CD4-positive, alpha-beta T cell (primary cell): Measurements from ENCODE around the gene DBNDD1. TPM values are rescaled to one million over a fixed set of nuclear protein-coding genes. Genes with fewer than 3 reads are reported as not detected.

ENCODE experiments used
- ATAC-seq: fragments of 200-7000 bp; cut with Tn5 transposase; one replicate; pipeline ENCODE4 v1.10.0; 2022; ENCODE audit warnings: mild to moderate bottlenecking; ENCODE audit not compliant: poor library complexity
- CTCF ChIA-PET: fragments of 350-600 bp; sonication (Branson Sonifier 250); formaldehyde crosslinking; loops from one replicate; lab custom pipeline; 2021; ENCODE audit warnings: antibody characterized with exemption, inconsistent platforms; lab: Charles Lee
- POLR2A ChIA-PET: fragments of 350-600 bp; sonication (Branson Sonifier 250); formaldehyde crosslinking; loops from one replicate; lab custom pipeline; 2021; ENCODE audit warnings: antibody characterized with exemption, inconsistent platforms; lab: Charles Lee
- DNase-seq, 14 experiments: peaks; one replicate each; pipeline ENCODE4 v3.0.0-alpha.2; 2013 to 2020; ENCODE audit warnings: mixed read lengths in 2 of 14
- H3K27ac ChIP-seq, 2 donors: one replicate each; pipeline versions ENCODE4 v1.5.1 to v1.7.0; 2013; ENCODE audit warnings: low read length in 2 of 2, low read depth in 1 of 2, mild to moderate bottlenecking in 1 of 2
- H3K27me3 ChIP-seq, 2 experiments: 1 replicate in 1 of 2; 2 replicates in 1 of 2; pipeline versions ENCODE4 v1.6.1 to v1.7.0; 2013; ENCODE audit warnings: low read length in 2 of 2, control low read depth in 1 of 2, mild to moderate bottlenecking in 1 of 2, moderate library complexity in 1 of 2; ENCODE audit not compliant: insufficient read depth in 2 of 2, control insufficient read depth in 1 of 2
- H3K36me3 ChIP-seq: one replicate; pipeline ENCODE4 v1.6.1; 2013; ENCODE audit warnings: low read length, control low read depth; ENCODE audit not compliant: insufficient read depth
- H3K4me1 ChIP-seq: one replicate; pipeline ENCODE4 v1.6.1; 2013; ENCODE audit warnings: low read length, control low read depth; ENCODE audit not compliant: insufficient read depth
- H3K4me3 ChIP-seq: one replicate; pipeline ENCODE4 v1.5.1; 2013; ENCODE audit warnings: mild to moderate bottlenecking, low read length, moderate library complexity
- H3K9me3 ChIP-seq, 2 experiments: 1 replicate in 1 of 2; 2 replicates in 1 of 2; pipeline versions ENCODE4 v1.6.1 to v1.7.0; 2013; ENCODE audit warnings: low read length in 2 of 2, mild to moderate bottlenecking in 2 of 2, control low read depth in 1 of 2, moderate library complexity in 1 of 2; ENCODE audit not compliant: control insufficient read depth in 1 of 2, insufficient read depth in 1 of 2
- H3K27ac Mint-ChIP-seq: one replicate; pipeline ENCODE4 v1.8.0; 2020; ENCODE audit warnings: mixed read lengths
- H3K27me3 Mint-ChIP-seq: one replicate; pipeline ENCODE4 v1.8.0; 2021; ENCODE audit warnings: mixed read lengths
- H3K36me3 Mint-ChIP-seq: one replicate; pipeline ENCODE4 v1.8.0; 2021; ENCODE audit warnings: low read depth, mixed read lengths
- H3K4me1 Mint-ChIP-seq: one replicate; pipeline ENCODE4 v1.8.0; 2021; ENCODE audit warnings: low read depth, mixed read lengths
- H3K4me3 Mint-ChIP-seq: one replicate; pipeline ENCODE4 v1.8.0; 2020; ENCODE audit warnings: mild to moderate bottlenecking, mixed read lengths
- H3K9me3 Mint-ChIP-seq: one replicate; pipeline ENCODE4 v1.8.0; 2020; ENCODE audit warnings: mixed read lengths
- CTCF ChIP-seq: fragments of 200-600 bp; IDR thresholded peaks from one replicate; pipeline ENCODE4 v1.8.0; 2022; ENCODE audit warnings: antibody characterized with exemption, mild to moderate bottlenecking
- intact Hi-C, 2 experiments: fragments of 100-400 bp; cut with DNase I in 1 of 2; cut with micrococcal nuclease in 1 of 2; formaldehyde crosslinking; loops; one replicate each; pipeline versions ENCODE4 v1.15.1 to v1.9.0; 2023 to 2025; cut with DNase I, micrococcal nuclease
- total RNA-seq, 174 experiments: library from RNA in 2 of 174; stranded (reverse) in 2 of 174; gene quantifications; one replicate each; pipeline ENCODE4 v1.2.3 and lab custom pipeline; 2021 to 2026

The DBNDD1 gene
- total RNA-seq, 2 experiments from 2014 or later: 2.6 to 2.8 TPM

- no peak overlapping the region for H3K27ac Mint-ChIP-seq
- peak overlapping the region; percentile 38 for H3K4me3 Mint-ChIP-seq
- Histone ChIP-seq H3K36me3 (peaks cover under 1% of the 10 kb centered on the region), H3K27me3 (no peaks in the 10 kb centered on the region), H3K4me3 (no peak overlapping the region), H3K27ac (no peak overlapping the region), H3K9me3 (no peaks in the 10 kb centered on the region), H3K4me1 (peaks cover 58% of the 10 kb centered on the region)
- intact Hi-C loops: no loop called here
- H3K27me3 Mint-ChIP-seq: no peaks in the 10 kb centered on the region
- ATAC-seq (no peak), DNase-seq (no peak)
- ChIA-PET CTCF (no interaction called here), POLR2A (no interaction called here)
- no peaks in the 10 kb centered on the region for H3K36me3 Mint-ChIP-seq
- no peak for TF ChIP-seq CTCF
- no peaks in the 10 kb centered on the region for H3K9me3 Mint-ChIP-seq
- H3K4me1 Mint-ChIP-seq: peaks cover 22% of the 10 kb centered on the region
Observed at GRCh38 chr16:90010676-90011507, 8.4 kb downstream of the DBNDD1 start.

GRCh38 chr16:90009172-90009899 lies 9.9 kb downstream of the DBNDD1 start:
- peak overlapping the region; percentile 74 for H3K27ac Mint-ChIP-seq
- intact Hi-C loops: no loop called here

More at GRCh38 chr16:90009172-90009899, 9.9 kb downstream of the DBNDD1 start:
- peak overlapping the region; percentile 55 for H3K4me3 ChIP-seq
- Mint-ChIP-seq H3K4me3 (peak overlapping the region; percentile 87), H3K4me1 (peaks cover 22% of the 10 kb centered on the region), H3K9me3 (no peaks in the 10 kb centered on the region), H3K36me3 (no peaks in the 10 kb centered on the region), H3K27me3 (no peaks in the 10 kb centered on the region)
- TF ChIP-seq CTCF: no peak
- ATAC-seq (peak; percentile 22), DNase-seq (no peak)
- H3K36me3 ChIP-seq: peaks cover 6% of the 10 kb centered on the region
- H3K27me3 ChIP-seq: no peaks in the 10 kb centered on the region
- peaks cover 60% of the 10 kb centered on the region for H3K4me1 ChIP-seq
- ChIA-PET POLR2A (interaction anchor here (0.8 to 1.3 kb wide), 3 partner anchors 10 to 73 kb away, joined by 3 to 14 read pairs (median 4); partner anchors contain the start of gene DBNDD1), CTCF (interaction anchor here (1.2 kb wide), 1 partner anchor 9 kb away, joined by 4 read pairs; the partner anchor contains the start of gene DBNDD1)
- no peak overlapping the region for H3K27ac ChIP-seq
- no peaks in the 10 kb centered on the region for H3K9me3 ChIP-seq
